Measurements from ENCODE around the gene ACBD4.

The ACBD4 gene

DNA sequence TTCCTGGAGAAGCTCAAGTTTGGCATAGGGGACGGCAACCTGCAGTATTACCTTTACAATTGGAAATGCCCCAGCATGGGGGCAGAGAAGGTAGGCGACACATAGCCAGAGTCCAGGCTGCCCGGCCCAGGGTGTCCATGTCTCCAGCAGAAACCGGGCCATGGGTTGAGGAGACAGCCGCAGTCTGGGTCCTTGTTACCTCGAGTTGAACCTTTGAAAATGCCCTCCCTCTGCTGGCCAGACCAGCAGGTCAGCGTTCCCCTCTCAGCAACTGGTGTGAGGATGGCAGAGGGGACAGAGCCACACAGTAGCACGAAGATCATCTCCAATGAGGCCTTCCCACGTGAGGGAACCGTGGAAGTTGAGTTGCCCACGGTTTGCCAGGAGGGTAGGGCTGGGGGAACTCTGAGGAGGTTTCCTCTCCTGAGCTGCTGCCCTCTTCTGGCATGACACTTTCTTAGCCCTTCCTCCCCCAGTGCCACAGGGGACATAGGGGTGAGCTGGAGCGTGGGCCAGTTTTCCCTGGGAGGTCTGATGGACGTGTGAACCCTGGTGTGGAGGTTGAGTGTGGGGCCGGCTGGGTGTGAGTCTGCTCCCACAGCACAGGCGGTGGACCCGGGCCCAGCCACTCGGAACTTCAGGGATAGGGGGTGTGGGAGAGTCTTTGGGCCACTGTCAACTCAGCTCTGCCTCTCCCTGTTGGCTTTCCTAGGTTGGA is 30.4 kb upstream of the ACBD4 start:
- DNase-seq: no peak

DNA sequence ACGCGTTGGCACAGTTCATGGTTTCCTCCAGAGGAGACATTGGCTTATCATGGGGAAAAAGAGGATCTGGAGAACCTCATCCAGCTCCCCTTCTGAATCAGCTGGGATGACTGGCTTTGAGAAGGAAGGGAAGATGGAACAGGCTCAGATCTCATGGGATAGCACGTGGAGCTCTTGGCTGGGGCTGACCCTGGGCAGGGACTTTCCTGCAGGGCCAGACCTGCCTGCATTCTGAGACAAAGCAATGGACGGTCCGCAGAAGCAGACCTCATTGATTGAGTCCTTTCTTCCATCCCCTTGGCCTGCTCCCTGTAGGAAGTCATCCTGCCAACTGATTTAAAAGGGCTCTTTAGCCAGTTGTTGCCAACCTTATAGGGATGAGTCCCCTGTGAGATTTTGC is 29.4 kb upstream of the ACBD4 start:
- DNase-seq: no peak

DNA sequence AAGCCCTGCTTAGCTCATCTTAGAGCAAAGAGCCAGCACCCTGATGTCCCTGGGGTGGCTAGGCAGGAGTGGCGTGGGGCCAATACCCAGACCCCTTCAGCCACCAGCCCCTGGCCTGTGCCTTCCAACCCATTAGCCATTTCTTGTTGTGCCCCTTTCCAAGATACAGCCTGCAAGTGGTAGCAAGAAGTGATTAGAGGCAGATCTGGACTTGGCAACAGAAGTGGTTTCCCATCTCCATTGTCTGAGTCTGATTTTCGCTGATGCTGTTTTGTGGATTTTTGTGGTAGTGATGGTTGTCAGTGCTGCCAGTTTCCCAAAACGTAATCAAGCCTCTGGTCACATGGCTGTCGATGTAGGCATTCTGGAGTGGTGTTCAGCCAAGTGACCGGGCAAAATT is 28.9 kb upstream of the ACBD4 start:
- no peak for DNase-seq

DNA sequence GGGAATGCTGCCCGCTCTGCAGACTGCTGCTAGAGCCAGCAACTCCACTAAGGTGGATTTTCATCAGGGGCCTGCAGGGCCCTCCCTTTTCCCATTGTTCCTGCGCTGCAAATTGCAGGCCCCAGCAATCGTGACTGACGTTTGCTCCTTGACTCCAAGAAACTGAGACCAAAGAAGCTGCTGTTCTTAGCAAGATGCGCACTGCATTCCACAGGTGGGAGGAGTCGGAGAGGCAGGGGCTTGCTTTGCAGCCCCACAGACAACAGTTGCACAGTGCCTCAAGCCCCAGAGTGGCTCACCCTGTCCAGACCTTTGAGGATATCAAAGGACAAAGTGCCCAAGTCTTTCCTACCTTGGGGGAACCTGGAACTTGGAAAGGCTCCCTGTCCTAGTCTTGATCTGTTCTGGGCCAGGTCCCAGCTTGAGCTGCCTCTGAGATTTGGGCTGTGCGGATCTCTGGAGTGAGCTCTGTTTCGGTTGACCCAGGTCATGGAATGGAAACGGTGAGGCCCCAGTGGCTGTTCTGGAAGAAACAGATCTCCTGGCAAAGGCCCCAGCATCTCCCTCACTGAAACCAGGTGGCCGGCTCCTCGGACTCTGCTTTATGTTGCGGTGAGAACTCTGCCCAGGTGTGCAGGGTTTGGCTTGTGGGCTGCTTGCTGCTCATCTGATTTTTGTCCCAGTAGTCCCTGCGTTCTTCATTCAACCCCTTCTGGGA is 28.0 kb upstream of the ACBD4 start:
- no peak for DNase-seq

DNA sequence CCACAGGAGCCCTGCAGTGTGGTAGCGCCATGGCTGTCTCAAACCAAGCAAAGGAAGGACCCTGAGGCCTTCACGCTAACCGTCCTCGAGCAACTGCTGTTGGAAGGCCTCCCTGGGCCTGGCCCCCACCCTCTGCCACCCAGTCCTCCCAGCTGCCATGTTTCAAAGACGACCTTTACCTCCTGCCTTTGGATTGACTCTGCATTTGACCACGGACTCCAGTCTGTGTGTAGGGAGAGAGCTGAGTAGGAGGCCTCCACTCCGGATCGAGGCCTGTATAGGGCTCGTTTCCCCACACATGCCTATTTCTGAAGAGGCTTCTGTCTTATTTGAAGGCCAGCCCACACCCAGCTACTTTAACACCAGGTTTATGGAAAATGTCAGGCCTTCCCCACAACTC is 27.4 kb upstream of the ACBD4 start:
- no peak for DNase-seq

DNA sequence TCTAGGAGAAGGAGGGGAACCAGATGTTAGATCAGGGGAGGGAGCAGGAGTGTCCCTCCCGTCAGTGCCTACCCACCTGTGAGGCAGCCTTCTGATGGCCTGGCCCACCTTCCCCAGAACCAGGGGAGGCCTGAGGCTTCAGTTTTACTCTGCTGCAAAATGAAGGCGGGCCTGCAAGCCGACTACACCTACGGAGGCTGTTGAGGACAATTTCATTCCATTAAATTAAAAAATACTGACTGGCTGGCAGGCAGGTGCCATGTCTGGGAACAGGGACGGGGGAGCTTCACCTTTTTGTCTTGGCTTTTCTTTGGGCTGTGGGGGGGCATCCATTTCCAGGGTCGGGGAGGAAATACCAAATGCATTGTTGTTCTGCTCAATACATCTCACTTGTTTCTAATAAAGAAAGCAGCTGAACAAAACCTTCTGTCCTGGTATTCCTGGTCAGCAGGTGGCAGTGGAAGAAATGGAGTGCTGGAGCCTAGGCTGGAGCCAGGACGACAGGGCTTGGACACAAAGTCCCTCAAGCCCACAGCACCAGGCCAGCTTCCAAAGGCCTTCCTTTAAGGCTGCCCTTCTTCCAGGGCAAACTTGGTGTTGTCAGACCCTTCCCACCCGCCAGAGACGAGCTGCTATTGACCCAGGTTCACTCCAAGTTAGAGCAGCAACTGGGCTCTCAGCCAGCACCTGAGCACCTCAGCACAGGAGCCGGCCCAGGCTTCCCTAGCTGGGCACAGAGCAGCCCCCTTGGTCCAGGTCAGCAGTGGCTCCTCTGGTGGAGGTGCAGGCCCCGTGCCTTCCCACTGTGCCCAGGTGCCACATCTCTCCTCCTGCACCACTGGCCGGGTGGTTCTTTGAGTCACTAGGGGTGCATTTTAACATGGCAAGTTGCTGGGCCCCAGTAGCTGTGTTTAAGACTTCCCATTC is 26.6 kb upstream of the ACBD4 start:
- DNase-seq: no peak

DNA sequence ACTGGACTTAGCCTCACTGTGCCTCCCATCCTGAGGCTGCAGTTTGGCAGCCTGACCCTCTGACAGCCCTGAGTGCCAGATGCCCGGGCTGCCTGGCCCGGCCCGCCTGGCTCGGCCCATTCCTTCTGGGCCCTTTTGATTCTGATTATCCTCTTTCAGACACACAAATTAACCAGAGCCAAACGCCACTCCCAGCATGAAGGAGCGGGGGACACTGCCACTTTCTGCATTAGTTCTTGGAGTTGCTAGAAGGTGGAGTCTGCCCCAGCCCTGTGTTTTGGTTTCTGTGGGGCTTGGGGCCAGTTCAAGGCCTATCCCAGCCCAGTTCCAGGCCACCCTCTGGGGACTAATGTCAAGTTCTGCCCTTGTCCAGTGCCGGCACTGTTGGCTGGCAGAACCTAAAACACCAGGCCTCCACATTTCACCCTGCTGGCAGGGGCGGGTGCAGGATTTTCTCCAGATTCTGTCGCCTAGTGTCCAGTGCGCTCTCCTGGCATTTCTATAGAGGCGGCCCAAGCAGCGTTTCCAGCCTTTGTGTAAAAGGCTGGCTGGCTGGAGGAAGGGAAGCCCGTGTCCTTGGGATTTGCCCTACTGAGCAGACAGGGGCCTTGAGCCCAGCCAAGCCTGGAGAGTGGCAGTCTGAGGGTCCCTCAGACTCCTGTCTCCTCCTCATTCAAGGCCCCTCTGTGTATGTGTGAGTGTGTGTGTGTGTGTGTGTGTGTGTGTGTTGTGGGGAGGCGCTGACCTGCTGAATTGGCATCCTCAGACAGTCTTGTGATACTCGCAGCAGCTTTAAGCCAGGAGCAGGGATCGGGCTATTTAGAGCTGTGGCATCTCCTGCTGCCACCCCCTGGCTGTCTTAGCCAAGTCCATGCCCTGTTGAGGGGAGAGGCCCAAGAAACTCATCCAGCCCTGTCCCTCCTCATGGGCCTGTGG is 24.5 kb upstream of the ACBD4 start:
- DNase-seq: no peak

DNA sequence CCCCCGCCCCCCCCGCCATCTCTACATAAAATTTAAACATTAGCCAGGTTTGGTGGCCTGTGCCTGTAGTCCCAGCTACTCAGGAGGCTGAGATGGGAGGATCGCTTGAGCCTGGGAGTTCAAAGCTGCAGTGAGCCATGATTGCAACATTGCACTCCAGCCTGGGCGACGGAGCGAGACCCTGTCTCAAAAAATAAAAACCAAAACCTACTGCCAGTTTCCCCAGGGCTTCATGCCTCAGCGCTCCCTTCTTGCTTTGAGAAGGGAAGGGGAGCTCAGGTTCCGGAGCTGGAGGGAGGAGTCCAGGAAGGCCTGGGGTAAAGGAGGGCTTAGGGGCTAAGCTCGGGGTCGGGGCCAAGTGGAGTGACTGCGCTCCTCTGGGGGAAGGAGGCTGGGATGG is 23.6 kb upstream of the ACBD4 start:
- DNase-seq: no peak

DNA sequence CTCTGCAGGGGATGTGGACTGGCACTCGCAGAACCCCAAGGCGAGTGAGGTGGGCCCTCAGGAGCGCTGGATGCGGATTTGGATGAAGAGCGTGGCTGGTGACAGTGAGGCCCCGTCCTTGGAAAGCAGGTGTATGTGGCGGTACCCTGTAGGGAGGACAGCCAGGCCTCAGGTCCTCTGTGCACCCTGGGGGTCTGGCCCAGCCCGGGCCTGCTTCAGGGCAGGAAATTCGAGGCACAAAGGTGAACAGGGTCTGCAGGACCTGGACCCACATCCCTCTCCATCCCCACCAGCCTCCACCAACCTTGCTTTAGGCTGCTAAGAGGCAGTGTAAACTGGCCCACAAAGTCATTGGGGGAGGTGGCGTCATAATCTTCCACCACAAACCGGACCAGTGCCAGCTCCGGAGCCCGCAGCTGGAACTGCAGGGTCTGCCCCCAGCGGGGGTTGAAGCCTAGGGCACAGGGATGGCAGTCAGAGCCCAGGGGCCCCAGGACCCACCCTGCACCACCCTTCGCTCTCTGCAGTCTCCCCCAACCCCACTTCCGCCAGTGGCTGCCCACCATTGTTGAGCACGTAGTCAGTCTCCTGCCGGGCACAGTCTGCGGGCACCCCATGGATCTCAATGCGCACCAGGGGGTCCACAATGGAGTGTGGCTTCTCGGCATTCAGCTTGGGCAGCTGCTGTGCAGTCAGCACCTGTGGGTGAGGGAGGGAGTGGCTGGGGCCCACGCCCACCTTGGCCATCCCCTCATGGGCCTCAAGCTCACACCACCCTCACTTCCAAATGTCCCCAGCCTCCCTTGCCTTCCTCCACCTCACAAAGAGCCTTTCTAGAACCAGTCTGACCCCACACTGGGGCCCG is 22.7 kb upstream of the ACBD4 start:
- DNase-seq: no peak

DNA sequence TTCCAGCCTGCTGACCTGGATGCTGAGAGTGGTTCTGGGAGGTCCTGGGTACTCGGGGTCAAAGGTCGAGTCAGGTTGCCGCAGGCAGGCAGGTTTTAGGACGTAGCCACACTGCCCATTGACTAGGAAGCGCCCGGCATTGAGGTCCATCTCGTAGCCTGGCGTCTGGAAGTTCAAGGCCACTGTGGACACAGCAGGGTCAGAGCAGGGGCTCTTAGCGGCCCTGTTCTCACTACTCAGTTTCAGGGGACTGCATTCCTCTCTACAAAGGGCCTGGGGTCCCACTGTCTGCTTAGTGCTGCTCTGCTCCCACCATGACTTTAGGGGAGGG is 22.1 kb upstream of the ACBD4 start:
- DNase-seq: no peak

DNA sequence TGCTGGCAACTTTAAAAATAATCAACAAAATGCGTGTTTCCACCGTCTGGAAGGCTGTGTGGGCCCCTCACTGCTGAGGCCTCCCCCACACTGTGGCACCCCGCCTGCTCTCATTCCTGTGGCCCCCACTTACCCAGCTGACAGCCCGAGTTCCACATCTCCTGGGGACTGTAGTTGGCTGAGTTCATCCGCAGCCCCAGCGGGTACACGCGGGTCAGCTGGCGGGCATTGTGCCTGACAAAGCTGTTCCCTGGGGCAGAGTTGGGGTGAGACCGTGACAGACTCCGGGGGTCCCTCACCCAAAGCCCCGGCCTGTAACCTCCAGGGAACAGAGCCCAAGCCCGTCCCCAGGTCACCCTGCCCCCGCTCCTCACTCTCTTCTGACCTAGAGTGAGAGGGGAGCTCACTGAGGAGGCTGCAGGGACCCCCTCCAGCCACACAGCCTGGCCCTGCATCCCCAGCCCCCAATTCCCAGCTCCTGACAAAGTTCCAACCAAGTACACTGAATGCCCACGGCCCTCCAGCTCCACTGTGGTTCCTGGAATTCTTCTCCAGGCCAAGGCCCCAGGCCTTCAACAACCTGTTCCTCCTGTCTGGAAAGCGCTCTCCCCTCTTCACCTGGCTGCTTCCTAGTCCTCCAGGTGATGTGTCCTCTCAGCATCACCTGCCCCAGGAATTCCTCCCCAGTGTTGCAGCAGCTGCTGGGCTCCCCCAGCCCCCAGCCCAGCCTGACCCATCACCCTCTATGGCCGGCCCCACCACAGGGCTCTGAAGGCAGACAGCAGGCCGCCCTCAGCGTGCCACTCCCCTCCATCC is 21.2 kb upstream of the ACBD4 start:
- no peak for DNase-seq

DNA sequence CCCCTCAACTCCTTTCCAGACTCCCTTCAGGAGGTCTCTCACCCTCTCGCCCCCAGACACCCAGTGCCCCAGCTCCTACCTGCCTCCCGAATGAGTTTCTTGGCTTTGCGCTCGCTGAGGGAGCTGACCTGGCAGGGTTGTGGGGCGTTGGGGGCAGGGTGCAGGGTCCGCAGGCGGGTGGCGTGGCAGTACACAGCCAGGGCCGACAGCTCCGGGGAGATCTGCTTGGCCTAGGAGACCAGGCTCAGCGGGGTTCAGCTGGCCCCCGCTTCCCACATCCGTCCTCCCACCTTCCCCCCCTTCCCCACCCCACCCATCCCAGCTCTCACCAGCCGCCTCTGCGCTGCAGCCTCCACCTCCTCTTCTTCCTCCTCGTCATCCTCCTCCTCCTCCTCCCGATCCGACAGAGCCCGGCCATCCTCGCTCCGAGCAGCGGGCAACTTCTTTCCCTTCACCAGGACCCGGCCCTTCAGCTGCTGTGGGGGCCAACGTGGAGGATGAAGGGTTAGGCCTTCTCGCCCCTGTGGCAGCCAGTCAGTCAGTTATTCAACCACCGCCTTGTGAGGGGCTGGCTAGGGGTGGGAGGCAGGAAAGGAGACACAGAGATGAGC is 20.4 kb upstream of the ACBD4 start:
- no peak for DNase-seq

DNA sequence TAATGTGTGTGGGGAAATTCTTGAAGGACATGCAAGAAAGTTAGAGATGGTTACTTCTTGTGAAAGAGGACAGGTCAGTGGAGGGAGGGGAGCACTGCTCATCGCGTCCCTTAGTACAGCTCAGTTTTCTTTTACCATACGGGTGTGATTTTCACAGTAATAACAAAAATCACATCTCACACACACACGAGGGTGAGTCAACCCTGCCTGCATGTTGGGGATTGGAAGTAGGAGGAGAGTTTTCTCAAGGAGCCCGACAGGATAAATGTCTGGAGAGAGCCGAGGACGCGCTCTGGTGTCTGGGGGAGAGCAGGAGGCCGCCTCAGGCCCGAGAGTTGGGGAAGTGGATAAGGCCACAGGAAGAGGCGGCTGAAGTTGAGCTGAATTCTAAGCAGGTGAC is 19.6 kb upstream of the ACBD4 start:
- DNase-seq: no peak

DNA sequence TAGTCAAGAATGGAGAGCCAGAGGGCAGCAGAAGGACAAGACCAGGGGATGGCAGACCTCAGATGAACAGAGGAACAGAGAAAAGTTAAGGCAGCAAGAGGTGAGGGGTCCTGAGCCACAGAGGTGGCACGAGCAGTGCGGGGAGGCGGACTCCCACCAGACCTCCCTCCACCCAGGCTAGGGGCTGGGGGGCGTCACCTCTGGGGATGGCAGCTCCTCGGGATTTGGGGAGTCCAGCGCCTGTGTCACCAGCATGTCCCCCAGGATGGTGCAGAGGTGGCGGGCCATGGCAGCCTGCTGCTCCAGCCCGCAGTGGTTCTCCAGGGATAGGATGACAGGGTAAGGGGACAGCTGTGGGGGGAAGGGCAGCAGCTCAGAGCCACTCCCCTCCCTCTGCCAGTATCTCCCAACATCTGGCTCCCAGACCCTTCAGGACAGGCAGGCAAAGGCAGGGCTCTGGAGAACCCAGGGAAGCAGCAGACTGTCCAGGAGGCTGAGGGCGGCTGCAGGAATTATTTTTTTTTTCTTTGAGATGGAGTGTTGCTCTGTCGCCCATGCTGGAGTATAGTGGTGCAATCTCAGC is 19.0 kb upstream of the ACBD4 start:
- no peak for DNase-seq

DNA sequence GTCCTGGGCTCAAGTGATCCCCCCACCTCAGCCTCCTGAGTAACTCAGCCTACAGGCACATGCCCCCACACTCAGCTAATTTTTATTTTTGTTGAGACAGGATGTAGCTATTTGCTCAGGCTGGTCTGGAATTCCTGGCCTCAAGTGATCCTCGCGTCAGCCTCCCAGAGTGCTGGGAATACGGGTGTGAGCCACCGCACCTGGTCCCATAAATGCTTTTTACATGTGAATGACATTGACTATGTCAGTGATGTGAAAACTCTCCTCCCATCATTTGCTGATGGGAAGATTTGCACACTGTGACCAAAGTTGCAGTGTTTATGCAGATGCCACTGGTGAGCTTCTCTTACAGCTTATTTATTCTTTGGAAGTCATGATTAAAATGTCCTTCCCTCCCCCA is 18.2 kb upstream of the ACBD4 start:
- DNase-seq: no peak

DNA sequence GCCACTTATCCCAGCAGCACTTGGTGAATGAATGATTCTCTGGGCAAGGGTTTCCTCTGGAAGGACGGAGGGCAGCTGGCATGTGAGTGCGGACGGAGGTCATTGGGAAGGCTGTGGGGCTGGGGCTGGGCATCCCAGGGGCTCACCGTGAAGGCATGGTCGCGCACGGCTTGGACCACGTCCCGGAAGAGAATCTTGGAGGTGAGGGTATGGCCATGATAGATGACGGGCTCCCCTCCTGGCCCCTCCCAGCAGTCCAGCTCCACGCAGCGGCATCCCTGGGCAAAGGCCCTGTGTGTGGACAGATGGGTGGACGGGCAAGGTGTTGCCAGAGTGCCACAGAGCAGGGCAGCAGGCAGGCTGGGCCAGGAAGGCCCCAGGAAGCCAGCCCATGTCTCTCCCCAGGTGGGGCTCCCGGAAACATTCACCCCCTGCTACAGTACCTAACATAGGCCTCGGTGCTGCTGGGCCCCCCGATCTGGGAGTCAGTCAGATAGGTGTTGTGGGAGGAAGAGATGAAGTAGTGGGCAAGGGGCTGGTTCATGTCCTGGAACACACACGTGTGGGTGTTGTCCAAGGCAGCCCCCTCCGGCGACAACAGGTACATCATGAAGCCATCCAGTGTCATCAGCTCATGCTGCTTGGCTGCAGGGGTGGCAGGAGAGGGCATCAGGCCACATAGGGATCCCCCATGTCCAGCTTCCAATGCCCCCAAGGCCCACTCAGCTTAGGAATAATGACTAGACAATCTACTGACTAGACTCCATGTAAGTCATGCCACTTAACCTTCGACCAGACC is 17.4 kb upstream of the ACBD4 start:
- no peak for DNase-seq

DNA sequence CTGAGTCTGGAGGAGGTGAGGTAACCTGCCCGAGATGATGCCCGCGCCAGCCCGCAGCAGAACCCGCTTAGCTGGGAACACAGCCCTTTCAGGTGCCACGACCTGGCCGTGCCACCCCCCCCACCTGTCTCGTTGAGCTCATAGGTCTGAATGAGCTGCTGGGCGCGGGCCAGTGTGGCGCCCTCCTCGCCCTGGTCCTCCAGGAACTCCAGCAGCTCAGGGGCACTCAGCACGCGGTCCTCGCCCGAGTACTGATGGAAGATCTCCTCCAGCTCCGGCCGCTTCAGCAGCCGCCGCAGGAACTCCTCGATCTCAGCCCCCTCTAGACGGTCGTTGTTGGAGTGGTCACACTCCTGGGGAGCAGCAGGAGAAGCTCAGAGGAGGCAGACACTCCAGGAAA is 16.8 kb upstream of the ACBD4 start:
- DNase-seq: no peak

DNA sequence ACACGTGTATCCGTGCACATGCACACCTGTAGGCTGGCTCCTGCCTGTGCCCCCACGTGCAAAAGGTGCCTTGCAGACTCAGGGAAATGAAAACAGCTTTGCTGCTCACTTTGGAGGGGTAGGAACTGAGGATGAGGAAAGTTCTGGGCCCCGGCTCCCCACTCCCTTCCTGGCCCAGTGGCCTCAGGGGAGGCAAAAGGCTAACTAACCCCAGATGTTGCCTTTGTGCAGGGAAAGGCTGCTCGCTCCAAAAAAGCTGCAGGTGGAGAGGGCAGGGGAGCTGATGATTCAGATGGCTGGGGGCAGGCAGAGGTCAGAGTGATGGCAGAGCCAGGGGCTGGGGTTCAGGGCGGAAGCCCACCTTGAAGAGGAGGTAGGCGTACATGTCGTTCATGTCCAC is 15.5 kb upstream of the ACBD4 start:
- no peak for DNase-seq

DNA sequence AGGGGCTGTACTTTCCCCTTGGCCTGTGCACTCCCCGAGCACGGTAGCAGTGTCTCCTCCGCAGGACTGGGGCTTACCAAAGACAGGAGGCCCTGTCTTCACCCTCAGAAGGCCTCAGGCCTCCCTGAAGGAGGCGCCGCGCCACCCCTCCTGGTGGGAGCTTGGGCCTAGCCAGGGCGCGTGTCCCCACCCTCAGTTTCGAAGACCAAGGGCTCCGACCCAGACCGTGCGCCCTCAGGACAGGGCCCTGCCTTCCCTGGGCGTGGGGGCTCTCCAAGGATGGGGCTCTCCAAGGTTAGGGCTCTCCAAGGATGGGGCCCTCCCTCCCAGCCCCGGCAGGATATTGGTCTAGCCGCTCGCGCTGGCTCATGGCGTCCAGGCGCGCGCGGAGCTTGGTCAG is 14.9 kb upstream of the ACBD4 start:
- DNase-seq: no peak
